Measurements from ENCODE around the gene GPR65.

DNA sequence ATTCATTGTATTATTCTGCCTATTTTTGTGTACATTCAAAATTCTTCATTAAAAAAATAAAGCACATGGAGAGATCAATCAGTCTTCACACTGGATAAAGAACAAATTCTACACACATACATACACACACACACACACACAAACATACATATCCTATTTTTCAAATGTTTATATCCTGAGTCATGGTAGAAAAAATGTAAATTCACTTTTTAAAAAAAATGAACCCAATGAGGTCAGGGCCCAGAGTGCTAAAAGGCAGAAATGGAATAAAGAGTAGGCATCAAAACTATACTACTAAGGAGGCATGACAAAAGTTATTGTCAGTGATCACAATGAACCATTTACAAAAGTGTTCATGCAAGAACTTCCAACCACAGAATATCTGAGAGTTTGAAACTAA is 29.3 kb upstream of the GPR65 start:
- TF ChIP-seq, protein P1, sequence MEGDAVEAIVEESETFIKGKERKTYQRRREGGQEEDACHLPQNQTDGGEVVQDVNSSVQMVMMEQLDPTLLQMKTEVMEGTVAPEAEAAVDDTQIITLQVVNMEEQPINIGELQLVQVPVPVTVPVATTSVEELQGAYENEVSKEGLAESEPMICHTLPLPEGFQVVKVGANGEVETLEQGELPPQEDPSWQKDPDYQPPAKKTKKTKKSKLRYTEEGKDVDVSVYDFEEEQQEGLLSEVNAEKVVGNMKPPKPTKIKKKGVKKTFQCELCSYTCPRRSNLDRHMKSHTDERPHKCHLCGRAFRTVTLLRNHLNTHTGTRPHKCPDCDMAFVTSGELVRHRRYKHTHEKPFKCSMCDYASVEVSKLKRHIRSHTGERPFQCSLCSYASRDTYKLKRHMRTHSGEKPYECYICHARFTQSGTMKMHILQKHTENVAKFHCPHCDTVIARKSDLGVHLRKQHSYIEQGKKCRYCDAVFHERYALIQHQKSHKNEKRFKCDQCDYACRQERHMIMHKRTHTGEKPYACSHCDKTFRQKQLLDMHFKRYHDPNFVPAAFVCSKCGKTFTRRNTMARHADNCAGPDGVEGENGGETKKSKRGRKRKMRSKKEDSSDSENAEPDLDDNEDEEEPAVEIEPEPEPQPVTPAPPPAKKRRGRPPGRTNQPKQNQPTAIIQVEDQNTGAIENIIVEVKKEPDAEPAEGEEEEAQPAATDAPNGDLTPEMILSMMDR (conservative IDR thresholded peaks at IDR 0.05): no peak
- no peak for TF ChIP-seq EZH2 (IDR thresholded peaks at IDR 0.05; ENCODE audit: low read depth)

Measured in PC-9 (cell line).